IMR-90 (cell line): Measurements from ENCODE around the gene RUSF1. TPM values are rescaled to one million over a fixed set of nuclear protein-coding genes. Genes with fewer than 3 reads are reported as not detected.

Experiments
- ATAC-seq: fragments of 200-7000 bp; cut with Tn5 transposase; 2 replicates; pipeline ENCODE4 v1.9.1; 2020; ENCODE audit warnings: low read depth, mild to moderate bottlenecking, moderate library complexity
- BruUV-seq: library from RNA; stranded (reverse); fragments of 400-500 nt; replicated peaks from 2 replicates; lab custom pipeline; 2021; lab: Mats Ljungman, UMichigan
- CTCF ChIA-PET: fragments of 300-600 bp; formaldehyde crosslinking; extraction: SDS; loops from one replicate; lab custom pipeline; 2021; ENCODE audit warnings: antibody characterized with exemption; lab: Yijun Ruan, JAX
- POLR2A ChIA-PET: fragments of 300-600 bp; sonication (Branson Sonifier 250); formaldehyde crosslinking; loops from one replicate; lab custom pipeline; 2022; ENCODE audit warnings: antibody characterized with exemption; ENCODE audit not compliant: unreplicated experiment; lab: Charles Lee
- DNase-seq: peaks from one replicate; pipeline ENCODE4 v3.0.0; 2013
- H2AFZ ChIP-seq: replicated peaks from 2 replicates; pipeline ENCODE3; 2013; ENCODE audit warnings: low read length, mild to moderate bottlenecking; ENCODE audit not compliant: poor library complexity
- H2AK5ac ChIP-seq: 2 replicates; pipeline ENCODE4 v1.6.1; 2013; ENCODE audit warnings: low read depth, low read length, inconsistent platforms
- H2AK9ac ChIP-seq: replicated peaks from 2 replicates; pipeline ENCODE3; 2013; ENCODE audit warnings: mild to moderate bottlenecking, low read depth, low read length, moderate library complexity; ENCODE audit not compliant: poor library complexity
- H2BK120ac ChIP-seq: 2 replicates; pipeline ENCODE4 v1.6.1; 2013; ENCODE audit warnings: low read depth, low read length, inconsistent platforms
- H2BK15ac ChIP-seq: 3 replicates; pipeline ENCODE4 v1.6.1; 2013; ENCODE audit warnings: low read depth, low read length, inconsistent platforms
- H2BK20ac ChIP-seq: 2 replicates; pipeline ENCODE4 v1.6.1; 2013; ENCODE audit warnings: low read depth, mild to moderate bottlenecking, inconsistent platforms, low read length, moderate library complexity
- H2BK5ac ChIP-seq: 2 replicates; pipeline ENCODE4 v1.6.1; 2013; ENCODE audit warnings: mild to moderate bottlenecking, low read depth, low read length, inconsistent platforms; ENCODE audit not compliant: poor library complexity, severe bottlenecking
- H3K14ac ChIP-seq: replicated peaks from 2 replicates; pipeline ENCODE4 v1.6.1; 2013; ENCODE audit warnings: low read depth, low read length, inconsistent platforms
- H3K18ac ChIP-seq: 2 replicates; pipeline ENCODE4 v1.6.1; 2013; ENCODE audit warnings: low read depth, low read length, control low read depth
- H3K23ac ChIP-seq: 2 replicates; pipeline ENCODE4 v1.6.1; 2013; ENCODE audit warnings: low read depth, low read length, inconsistent platforms
- H3K27ac ChIP-seq: 2 replicates; pipeline ENCODE4 v1.5.1; 2013; ENCODE audit warnings: mild to moderate bottlenecking, control low read depth, low read length; ENCODE audit not compliant: insufficient read depth
- H3K27me3 ChIP-seq: 2 replicates; pipeline ENCODE4 v1.6.1; 2013; ENCODE audit warnings: low read length; ENCODE audit not compliant: control insufficient read depth, insufficient read depth
- H3K36me3 ChIP-seq: 2 replicates; pipeline ENCODE4 v1.6.1; 2013; ENCODE audit warnings: low read length, mixed read lengths; ENCODE audit not compliant: control insufficient read depth, insufficient read depth
- H3K4ac ChIP-seq: 2 replicates; pipeline ENCODE4 v1.6.1; 2013; ENCODE audit warnings: low read depth, low read length, inconsistent platforms
- H3K4me1 ChIP-seq: 2 replicates; pipeline ENCODE4 v1.6.1; 2013; ENCODE audit warnings: low read length, mixed read lengths; ENCODE audit not compliant: control insufficient read depth, insufficient read depth
- H3K4me2 ChIP-seq: 2 replicates; pipeline ENCODE4 v1.6.1; 2013; ENCODE audit warnings: low read depth, mild to moderate bottlenecking, control low read depth, low read length, moderate library complexity
- H3K4me3 ChIP-seq: 2 replicates; pipeline ENCODE4 v1.5.1; 2013; ENCODE audit warnings: low read depth, mild to moderate bottlenecking, control low read depth, low read length, moderate library complexity; ENCODE audit not compliant: insufficient read depth
- H3K56ac ChIP-seq: 2 replicates; pipeline ENCODE4 v1.6.1; 2013; ENCODE audit warnings: low read length, inconsistent platforms; ENCODE audit not compliant: insufficient read depth; ENCODE audit errors: extremely low read depth
- H3K79me1 ChIP-seq, 2 experiments: 2 replicates each; pipeline ENCODE4 v1.6.1; 2013; ENCODE audit warnings: low read length in 2 of 2, inconsistent platforms in 1 of 2, low read depth in 1 of 2
- H3K9ac ChIP-seq: 2 replicates; pipeline ENCODE4 v1.6.1; 2013; ENCODE audit warnings: low read depth, low read length, control low read depth
- H3K9me1 ChIP-seq: 2 replicates; pipeline ENCODE4 v1.6.1; 2013; ENCODE audit warnings: low read length, inconsistent platforms; ENCODE audit not compliant: insufficient read depth
- H3K9me3 ChIP-seq: 2 replicates; pipeline ENCODE4 v1.6.1; 2013; ENCODE audit warnings: low read length; ENCODE audit not compliant: control insufficient read depth, insufficient read depth
- H4K20me1 ChIP-seq: 2 replicates; pipeline ENCODE4 v1.6.1; 2013; ENCODE audit warnings: low read length, inconsistent platforms; ENCODE audit not compliant: insufficient read depth
- H4K5ac ChIP-seq: 2 replicates; pipeline ENCODE4 v1.6.1; 2013; ENCODE audit warnings: mild to moderate bottlenecking, low read depth, low read length, control low read depth
- H4K8ac ChIP-seq, 2 experiments: 2 replicates each; pipeline ENCODE4 v1.6.1; 2013; ENCODE audit warnings: low read depth in 2 of 2, low read length in 2 of 2, control low read depth in 1 of 2, inconsistent platforms in 1 of 2
- H4K91ac ChIP-seq: 2 replicates; pipeline ENCODE4 v1.6.1; 2013; ENCODE audit warnings: low read depth, low read length, inconsistent platforms; ENCODE audit not compliant: insufficient read depth
- CHD1 ChIP-seq: IDR thresholded peaks from 2 replicates; pipeline ENCODE4 v1.6.1; 2012; ENCODE audit warnings: low read depth, low read length, improper control_type of control experiment
- FOS ChIP-seq: fragments of 150-350 bp; IDR thresholded peaks from 2 replicates; pipeline ENCODE4 v1.6.1; 2016; ENCODE audit warnings: low read depth, low read length
- MAZ ChIP-seq: IDR thresholded peaks from 2 replicates; pipeline ENCODE4 v1.6.1; 2012; ENCODE audit warnings: low read depth, mild to moderate bottlenecking, low read length, improper control_type of control experiment, moderate library complexity, borderline replicate concordance
- MXI1 ChIP-seq: IDR thresholded peaks from 2 replicates; pipeline ENCODE4 v1.6.1; 2012; ENCODE audit warnings: low read depth, mild to moderate bottlenecking, low read length, moderate library complexity, borderline replicate concordance
- POLR2A ChIP-seq: IDR thresholded peaks from 2 replicates; pipeline ENCODE4 v1.6.1; 2012; ENCODE audit warnings: mild to moderate bottlenecking, low read depth, low read length
- whole genome bisulfite sequencing, 2 experiments: methylation state at CpG; one replicate each; pipeline versions ENCODE4 v1.1.5 to v1.1.7; 2013; ENCODE audit warnings: missing lambda C conversion rate in 2 of 2; ENCODE audit not compliant: insufficient read length in 1 of 2; ENCODE audit errors: extremely low coverage in 2 of 2; 5-methylcytosine and 5-hydroxymethylcytosine counted together
- dilution Hi-C: fragments of 300-500 bp; cut with HindIII; formaldehyde crosslinking; loops from one replicate; pipeline ENCODE4 v1.14.3; 2018; ENCODE audit warnings: low sequenced_read_pairs; ENCODE audit not compliant: unreplicated experiment
- in situ Hi-C: fragments of 300-500 bp; cut with MboI; formaldehyde crosslinking; loops from 3 replicates; pipeline ENCODE4 v1.14.3; 2019; ENCODE audit warnings: low sequenced_read_pairs, inconsistent platforms, mixed read lengths
- intact Hi-C: fragments of 100-400 bp; cut with micrococcal nuclease; formaldehyde crosslinking; loops from 2 replicates; pipeline ENCODE4 v1.10.0; 2022
- polyA plus RNA-seq, 3 experiments: library from polyadenylated mRNA; depleted of rRNA; stranded (reverse); fragments of >200 nt; gene quantifications; 2 replicates each; pipeline ENCODE4 v1.2.3, GENCODE V29; 2012; ENCODE audit warnings: low replicate concordance in 1 of 3
- total RNA-seq: library from RNA; depleted of rRNA; stranded (reverse); fragments of >200 nt; gene quantifications from 2 replicates; pipeline ENCODE4 v1.2.3, GENCODE V29; 2012

The RUSF1 gene
- total and polyA plus RNA-seq, 2 of the 4 experiments (the other 2 are of a cell fraction) = 22.9 to 65.0 TPM

DNA sequence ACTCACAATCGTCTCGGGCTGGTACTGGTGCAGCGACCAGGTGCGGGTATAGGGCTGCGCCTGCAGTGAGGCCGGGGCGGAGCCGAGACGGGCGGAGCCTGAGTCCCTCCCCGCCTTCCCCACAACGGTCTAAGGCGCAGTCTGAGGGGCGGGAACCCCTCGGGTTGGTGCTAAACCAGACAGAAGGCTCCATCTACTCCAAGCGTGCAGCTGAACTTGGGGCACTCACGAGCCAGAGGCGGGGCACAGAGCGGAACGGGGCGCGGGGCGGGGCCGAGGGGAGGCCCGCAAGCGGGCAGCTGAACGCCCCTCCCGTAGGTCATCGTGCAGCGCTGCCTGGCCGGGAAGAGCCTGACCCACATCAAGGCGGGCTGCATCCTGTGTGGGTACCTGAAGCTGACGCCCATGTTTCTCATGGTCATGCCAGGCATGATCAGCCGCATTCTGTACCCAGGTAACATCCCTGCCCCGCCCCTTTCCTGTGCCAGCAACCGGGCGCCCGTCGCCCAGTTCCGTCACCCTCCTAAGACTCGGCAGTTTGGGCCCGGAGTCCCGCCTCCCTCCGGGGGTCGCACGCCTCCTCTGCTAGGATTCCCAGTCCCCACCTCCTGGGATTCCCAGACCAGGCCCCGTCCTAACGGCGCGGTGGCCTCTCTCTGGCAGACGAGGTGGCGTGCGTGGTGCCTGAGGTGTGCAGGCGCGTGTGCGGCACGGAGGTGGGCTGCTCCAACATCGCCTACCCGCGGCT is 20.3 kb downstream of the RUSF1 start:
- Histone ChIP-seq H3K4ac (no peak overlapping the region; the same call in 1 of the 2 replicates), H3K4me2 (peak overlapping the region; percentile 89), H4K20me1 (peaks cover 3% of the 10 kb centered on the region; the same call in 1 of the 2 replicates), H3K56ac (no peak overlapping the region), H2BK15ac (no peak overlapping the region), H3K27me3 (peaks cover 7% of the 10 kb centered on the region; the same call in 1 of the 2 replicates), H2BK20ac (no peak overlapping the region), H3K79me1 (no peaks in the 10 kb centered on the region), H4K91ac (no peak overlapping the region), H3K9me3 (no peaks in the 10 kb centered on the region), H4K5ac (no peak overlapping the region), H3K23ac (no peak overlapping the region), H2AFZ (peak overlapping the region; percentile 87), H3K9ac (no peak overlapping the region), H3K4me1 (peaks cover 6% of the 10 kb centered on the region; the same call in 1 of the 2 replicates), H3K27ac (no peak overlapping the region), H3K9me1 (no peaks in the 10 kb centered on the region; the same call in 1 of the 2 replicates), H2BK120ac (no peak overlapping the region), H3K36me3 (peaks cover 24% of the 10 kb centered on the region), H2AK9ac (peak overlapping the region; percentile 79), H2BK5ac (no peak overlapping the region), H3K18ac (no peak overlapping the region), H3K14ac (no peak overlapping the region), H2AK5ac (0 out of 2 replicates have a peak overlapping the region, but pooled peaks have one; percentile 4), H4K8ac (no peak overlapping the region), H3K4me3 (peak overlapping the region; percentile 40)
- BruUV-seq = no TSS peak
- dilution Hi-C loops (no loop called here), intact Hi-C loops (no loop called here), in situ Hi-C loops (no loop called here)
- DNase-seq (peak; percentile 28), ATAC-seq (peak; percentile 75)
- TF ChIP-seq POLR2A (no peak), MXI1 (no peak), CHD1 (no peak), MAZ (no peak), FOS (no peak)
- whole genome bisulfite sequencing, 2 experiments = 4% methylated on average over 23 of the region's 60 CpGs; no CpG with 5 or more reads in 1 of the 2 experiments
- ChIA-PET CTCF (no interaction called here), POLR2A (no interaction called here)
